ES-I3 (cell line): ENCODE data around the gene ZNF280D.

Experiments used
- H3K36me3 ChIP-seq: 2 replicates; pipeline ENCODE4 v1.6.1; 2013; ENCODE audit warnings: mild to moderate bottlenecking, low read length, control low read depth, moderate library complexity; ENCODE audit not compliant: insufficient read depth
- H3K4me1 ChIP-seq: 2 replicates; pipeline ENCODE4 v1.6.1; 2013; ENCODE audit warnings: mild to moderate bottlenecking, control low read depth, low read length; ENCODE audit not compliant: insufficient read depth
- H3K9ac ChIP-seq: 2 replicates; pipeline ENCODE4 v1.6.1; 2013; ENCODE audit warnings: low read depth, mild to moderate bottlenecking, low read length, moderate library complexity
- H3K9me3 ChIP-seq: 2 replicates; pipeline ENCODE4 v1.6.1; 2013; ENCODE audit warnings: mild to moderate bottlenecking, low read length, moderate library complexity; ENCODE audit not compliant: control insufficient read depth, insufficient read depth

Gene ZNF280D

GRCh38 chr15:56660943-56661342 lies 72.4 kb downstream of the ZNF280D start:
- Histone ChIP-seq H3K36me3 (no peaks in the 10 kb centered on the region), H3K4me1 (no peaks in the 10 kb centered on the region), H3K9me3 (no peaks in the 10 kb centered on the region), H3K9ac (no peak overlapping the region)

- H3K36me3 ChIP-seq: no peaks in the 10 kb centered on the region
- H3K4me1 ChIP-seq: no peaks in the 10 kb centered on the region
- no peak overlapping the region for H3K9ac ChIP-seq
- no peaks in the 10 kb centered on the region for H3K9me3 ChIP-seq
Measured at GRCh38 chr15:56659197-56659596, 74.1 kb downstream of the ZNF280D start.

- Histone ChIP-seq H3K9ac (no peak overlapping the region), H3K4me1 (no peaks in the 10 kb centered on the region), H3K9me3 (no peaks in the 10 kb centered on the region), H3K36me3 (no peaks in the 10 kb centered on the region)
Measured at GRCh38 chr15:56654624-56655023, 78.7 kb downstream of the ZNF280D start.

- Histone ChIP-seq H3K36me3 (no peaks in the 10 kb centered on the region), H3K9me3 (no peaks in the 10 kb centered on the region), H3K9ac (no peak overlapping the region), H3K4me1 (no peaks in the 10 kb centered on the region)
Measured at GRCh38 chr15:56654216-56654615, 79.1 kb downstream of the ZNF280D start.

GRCh38 chr15:56653787-56654186 lies 79.5 kb downstream of the ZNF280D start:
- no peak overlapping the region for H3K9ac ChIP-seq
- no peaks in the 10 kb centered on the region for H3K9me3 ChIP-seq
- H3K4me1 ChIP-seq: no peaks in the 10 kb centered on the region
- no peaks in the 10 kb centered on the region for H3K36me3 ChIP-seq

DNA sequence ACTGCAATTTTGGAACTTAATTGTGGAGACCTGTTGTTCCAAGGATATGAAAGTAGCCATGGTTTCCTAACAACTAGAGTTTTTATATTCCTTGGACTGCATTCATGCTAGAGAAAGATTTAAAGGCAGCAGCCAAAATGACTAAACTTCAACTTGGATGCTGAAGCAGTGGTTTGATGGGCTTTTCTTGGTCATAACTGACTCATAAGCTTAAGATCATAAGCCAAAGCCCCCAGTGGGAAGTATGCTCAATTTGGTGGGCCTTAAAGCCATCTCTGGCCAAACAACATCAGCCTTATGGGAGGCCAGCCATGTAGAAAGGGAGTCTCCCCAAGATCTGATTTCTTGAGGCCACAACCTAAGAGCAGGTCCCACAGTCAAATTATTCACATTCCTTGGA lies 80.2 kb downstream of the ZNF280D start:
- H3K9me3 ChIP-seq: no peaks in the 10 kb centered on the region
- no peaks in the 10 kb centered on the region for H3K4me1 ChIP-seq
- H3K36me3 ChIP-seq: no peaks in the 10 kb centered on the region
- H3K9ac ChIP-seq: no peak overlapping the region

GRCh38 chr15:56648311-56648710 lies 85.0 kb downstream of the ZNF280D start:
- Histone ChIP-seq H3K36me3 (no peaks in the 10 kb centered on the region), H3K9me3 (no peaks in the 10 kb centered on the region), H3K4me1 (no peaks in the 10 kb centered on the region), H3K9ac (no peak overlapping the region)

DNA sequence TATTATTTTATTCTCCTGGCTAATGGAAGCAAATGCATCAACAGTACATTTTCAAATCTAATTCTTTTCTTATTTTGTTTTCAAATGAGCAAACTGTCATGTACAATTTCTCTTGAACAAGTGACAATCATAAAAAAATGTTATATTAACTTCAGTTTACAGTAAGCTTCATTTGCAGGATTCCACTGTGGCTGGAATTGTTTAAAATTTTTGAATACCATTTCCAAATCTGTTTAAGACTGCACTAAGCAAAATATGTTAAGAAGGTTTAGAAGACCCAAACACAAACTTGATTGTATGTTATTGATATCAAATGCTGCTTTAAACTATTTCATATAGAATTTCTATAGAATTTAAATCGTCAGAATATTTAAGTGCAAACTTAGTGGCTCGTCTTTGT lies 92.8 kb downstream of the ZNF280D start:
- H3K9me3 ChIP-seq: no peaks in the 10 kb centered on the region
- H3K4me1 ChIP-seq: no peaks in the 10 kb centered on the region
- no peaks in the 10 kb centered on the region for H3K36me3 ChIP-seq
- H3K9ac ChIP-seq: no peak overlapping the region

- Histone ChIP-seq H3K4me1 (no peaks in the 10 kb centered on the region), H3K9me3 (no peaks in the 10 kb centered on the region), H3K9ac (no peak overlapping the region), H3K36me3 (no peaks in the 10 kb centered on the region)
Measured at GRCh38 chr15:56640127-56640526, 93.2 kb downstream of the ZNF280D start.

DNA sequence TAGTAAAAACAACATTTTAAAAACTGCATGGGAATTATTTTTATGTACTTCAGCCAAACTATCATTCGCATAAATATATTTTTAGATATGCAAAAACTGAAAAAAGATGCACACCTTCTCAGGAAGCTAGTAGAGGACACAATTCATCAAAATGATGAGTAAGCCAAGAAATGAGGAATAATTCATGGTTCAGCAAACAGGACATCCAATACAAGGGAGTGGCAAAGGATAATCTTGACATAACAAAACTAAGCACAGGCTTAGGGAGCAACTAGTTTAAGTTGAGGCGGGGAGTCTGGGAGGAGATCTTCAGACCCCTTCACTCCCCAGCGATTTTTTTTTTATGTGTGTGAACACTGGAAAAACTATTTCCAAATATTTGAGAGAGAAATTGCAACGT lies 93.7 kb downstream of the ZNF280D start:
- H3K36me3 ChIP-seq: no peaks in the 10 kb centered on the region
- H3K9ac ChIP-seq: no peak overlapping the region
- no peaks in the 10 kb centered on the region for H3K4me1 ChIP-seq
- no peaks in the 10 kb centered on the region for H3K9me3 ChIP-seq

DNA sequence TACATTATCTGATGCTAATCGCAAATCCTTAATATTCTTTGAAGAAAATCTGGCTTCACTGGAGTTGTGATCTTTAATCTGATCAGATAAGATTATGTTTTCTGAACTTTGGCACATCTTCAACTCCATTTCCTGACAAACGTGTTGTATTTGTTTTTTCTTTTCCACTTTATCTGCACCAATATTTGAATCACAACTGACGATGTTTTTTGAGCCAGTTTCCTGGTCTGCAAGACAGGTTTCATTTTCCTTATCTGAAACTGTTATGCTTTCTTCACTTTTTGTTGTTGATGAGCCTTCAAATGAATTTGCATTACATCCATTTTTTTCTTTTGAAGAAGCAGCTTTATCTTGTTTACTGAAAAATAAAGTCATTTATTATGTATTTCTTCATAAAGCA lies 101.5 kb downstream of the ZNF280D start:
- Histone ChIP-seq H3K36me3 (no peaks in the 10 kb centered on the region), H3K9ac (no peak overlapping the region), H3K4me1 (no peaks in the 10 kb centered on the region), H3K9me3 (no peaks in the 10 kb centered on the region)

GRCh38 chr15:56628893-56629532 lies 104.3 kb downstream of the ZNF280D start:
- Histone ChIP-seq H3K9ac (no peak overlapping the region), H3K4me1 (no peaks in the 10 kb centered on the region), H3K36me3 (no peaks in the 10 kb centered on the region), H3K9me3 (no peaks in the 10 kb centered on the region)

- Histone ChIP-seq H3K9ac (no peak overlapping the region), H3K9me3 (no peaks in the 10 kb centered on the region; the same call in 1 of the 2 replicates), H3K4me1 (no peaks in the 10 kb centered on the region), H3K36me3 (no peaks in the 10 kb centered on the region)
Measured at GRCh38 chr15:56619887-56620286, 113.4 kb downstream of the ZNF280D start.

DNA sequence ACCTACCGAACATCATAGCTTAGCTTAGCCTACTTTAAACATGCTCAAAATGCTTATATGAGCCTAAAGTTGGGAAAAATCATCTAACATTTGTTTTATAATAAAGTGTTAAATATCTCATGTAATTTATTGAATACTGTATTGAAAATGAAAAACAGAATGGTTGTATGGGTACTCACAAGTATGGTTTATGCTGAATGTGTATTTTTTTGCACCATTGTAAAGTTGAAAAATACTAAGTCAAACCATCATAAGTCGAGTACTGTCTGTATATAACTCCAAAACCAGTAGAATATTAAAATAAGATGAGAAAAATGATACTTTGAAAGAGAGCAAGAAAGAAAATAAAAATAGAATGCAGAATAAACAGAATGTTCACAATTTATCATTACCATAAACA lies 115.7 kb downstream of the ZNF280D start:
- Histone ChIP-seq H3K36me3 (no peaks in the 10 kb centered on the region), H3K4me1 (no peaks in the 10 kb centered on the region), H3K9ac (no peak overlapping the region), H3K9me3 (no peaks in the 10 kb centered on the region; the same call in 1 of the 2 replicates)

- Histone ChIP-seq H3K9me3 (no peaks in the 10 kb centered on the region; the same call in 1 of the 2 replicates), H3K9ac (no peak overlapping the region), H3K36me3 (no peaks in the 10 kb centered on the region), H3K4me1 (no peaks in the 10 kb centered on the region)
Measured at GRCh38 chr15:56616551-56616950, 116.8 kb downstream of the ZNF280D start.

DNA sequence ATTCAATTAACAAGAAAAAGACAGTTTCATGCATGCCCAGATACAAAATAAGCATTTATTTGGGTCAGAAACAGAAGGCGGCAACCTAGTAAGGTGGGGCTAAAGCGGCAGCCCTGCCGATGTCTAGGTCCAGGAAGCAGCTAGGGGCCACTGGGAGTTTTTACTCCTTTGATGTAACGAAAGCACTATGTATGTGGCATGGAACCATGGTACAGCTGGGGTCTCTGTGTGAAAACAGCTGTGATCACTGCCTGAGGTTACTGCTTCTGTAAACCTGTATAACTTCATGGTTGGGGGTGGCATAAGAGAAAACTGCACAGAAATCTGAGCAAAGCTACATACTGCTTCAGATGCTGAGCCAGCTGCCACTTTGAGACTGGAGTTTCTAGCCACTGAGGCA lies 119.5 kb downstream of the ZNF280D start:
- H3K36me3 ChIP-seq: no peaks in the 10 kb centered on the region
- no peak overlapping the region for H3K9ac ChIP-seq
- H3K4me1 ChIP-seq: no peaks in the 10 kb centered on the region
- H3K9me3 ChIP-seq: no peaks in the 10 kb centered on the region; the same call in 1 of the 2 replicates
